BJ (cell line): ENCODE results near the gene IL4I1. TPM values are rescaled to one million over a fixed set of nuclear protein-coding genes. Genes with fewer than 3 reads are reported as not detected.

ENCODE experiments used
- CTCF ChIA-PET: fragments of 350-600 bp; formaldehyde crosslinking; extraction: SDS; loops from one replicate; lab custom pipeline; 2021; ENCODE audit warnings: antibody characterized with exemption, inconsistent platforms; lab: Yijun Ruan, JAX
- POLR2A ChIA-PET: fragments of 300-600 bp; sonication (Branson Sonifier 250); formaldehyde crosslinking; extraction: SDS; loops from one replicate; lab custom pipeline; 2021; ENCODE audit warnings: antibody characterized with exemption; lab: Charles Lee
- DNase-seq: peaks from one replicate; pipeline ENCODE4 v3.0.0-alpha.2; 2011; ENCODE audit warnings: low read depth
- H3K27me3 ChIP-seq: 2 replicates; pipeline ENCODE4 v1.6.0; 2011; ENCODE audit warnings: low read length; ENCODE audit not compliant: control insufficient read depth, insufficient read depth
- H3K36me3 ChIP-seq: 2 replicates; pipeline ENCODE4 v1.5.1; 2011; ENCODE audit warnings: low read length; ENCODE audit not compliant: control insufficient read depth, insufficient read depth
- H3K4me3 ChIP-seq: 2 replicates; pipeline ENCODE4 v1.5.1; 2011; ENCODE audit warnings: low read depth, mild to moderate bottlenecking, control low read depth, low read length
- CTCF ChIP-seq: IDR thresholded peaks from 2 replicates; pipeline ENCODE4 v1.5.1; 2011; ENCODE audit warnings: low read depth, mild to moderate bottlenecking, control low read depth, inconsistent platforms, low read length, moderate library complexity; ENCODE audit not compliant: insufficient read depth
- polyA plus RNA-seq: library from polyadenylated mRNA; depleted of rRNA; stranded (reverse); fragments of >200 nt; gene quantifications from 2 replicates; pipeline ENCODE4 v1.2.3, GENCODE V29; 2011

Gene IL4I1
- polyA plus RNA-seq, 1 experiment = 0.12 TPM

DNA sequence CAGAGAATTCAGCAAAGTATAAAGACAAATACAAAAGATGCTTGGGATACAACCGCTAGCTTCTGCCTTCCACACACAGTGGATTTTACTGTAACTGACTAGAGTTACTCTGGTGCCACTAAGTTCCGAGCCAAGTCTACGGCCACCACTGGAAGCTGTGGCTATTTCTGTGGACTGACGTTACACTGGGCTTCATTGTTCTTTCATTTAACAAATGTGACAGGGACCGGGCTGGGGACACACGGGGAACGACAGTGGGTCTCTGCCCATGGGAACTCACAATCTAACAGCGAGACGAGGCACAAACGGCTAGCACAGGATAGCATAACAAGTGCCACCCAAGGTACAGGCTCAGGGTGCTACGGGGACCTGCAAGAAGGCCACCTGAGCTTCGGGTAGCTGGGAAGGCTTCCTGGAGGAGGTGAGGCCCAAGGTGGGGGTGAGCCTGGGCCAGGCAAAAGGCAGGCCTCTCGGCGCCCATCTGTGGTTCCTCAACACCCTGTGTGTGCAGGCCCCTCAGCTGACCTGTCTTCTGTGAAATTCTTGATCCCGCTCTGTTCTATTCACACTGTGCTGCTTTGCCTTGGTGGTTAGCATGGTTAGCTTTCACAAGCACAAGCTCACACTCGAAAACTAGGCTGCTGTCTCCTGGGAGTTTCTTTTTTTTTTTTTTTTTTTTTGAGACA lies 10.3 kb upstream of the IL4I1 start:
- no peaks in the 10 kb centered on the region for H3K27me3 ChIP-seq
- no peak overlapping the region for H3K4me3 ChIP-seq
- no peak for DNase-seq
- ChIA-PET POLR2A (no interaction called here), CTCF (interaction anchor here (0.8 to 1.0 kb wide), 2 partner anchors 10 to 17 kb away, joined by 3 to 4 read pairs; partner anchors contain the start of gene IL4I1)
- H3K36me3 ChIP-seq = peaks cover 20% of the 10 kb centered on the region
- TF ChIP-seq CTCF = no peak

- ChIA-PET CTCF (no interaction called here), POLR2A (no interaction called here)
- peaks cover 14% of the 10 kb centered on the region for H3K36me3 ChIP-seq
- no peak for TF ChIP-seq CTCF
- H3K4me3 ChIP-seq = no peak overlapping the region
- no peak for DNase-seq
- H3K27me3 ChIP-seq = no peaks in the 10 kb centered on the region
Observed at GRCh38 chr19:49904136-49904535, 7.4 kb upstream of the IL4I1 start.

GRCh38 chr19:49895566-49896297 lies 955 bp downstream of the IL4I1 start:
- no peak for TF ChIP-seq CTCF
- CTCF ChIA-PET = interaction anchor here (1.2 kb wide), 1 partner anchor 16 kb away, joined by 3 read pairs; no protein-coding TSS in a partner anchor
- no peak for DNase-seq
- Histone ChIP-seq H3K27me3 (no peaks in the 10 kb centered on the region; the same call in 1 of the 2 replicates), H3K4me3 (no peak overlapping the region), H3K36me3 (no peaks in the 10 kb centered on the region)
- POLR2A ChIA-PET = no interaction called here

DNA sequence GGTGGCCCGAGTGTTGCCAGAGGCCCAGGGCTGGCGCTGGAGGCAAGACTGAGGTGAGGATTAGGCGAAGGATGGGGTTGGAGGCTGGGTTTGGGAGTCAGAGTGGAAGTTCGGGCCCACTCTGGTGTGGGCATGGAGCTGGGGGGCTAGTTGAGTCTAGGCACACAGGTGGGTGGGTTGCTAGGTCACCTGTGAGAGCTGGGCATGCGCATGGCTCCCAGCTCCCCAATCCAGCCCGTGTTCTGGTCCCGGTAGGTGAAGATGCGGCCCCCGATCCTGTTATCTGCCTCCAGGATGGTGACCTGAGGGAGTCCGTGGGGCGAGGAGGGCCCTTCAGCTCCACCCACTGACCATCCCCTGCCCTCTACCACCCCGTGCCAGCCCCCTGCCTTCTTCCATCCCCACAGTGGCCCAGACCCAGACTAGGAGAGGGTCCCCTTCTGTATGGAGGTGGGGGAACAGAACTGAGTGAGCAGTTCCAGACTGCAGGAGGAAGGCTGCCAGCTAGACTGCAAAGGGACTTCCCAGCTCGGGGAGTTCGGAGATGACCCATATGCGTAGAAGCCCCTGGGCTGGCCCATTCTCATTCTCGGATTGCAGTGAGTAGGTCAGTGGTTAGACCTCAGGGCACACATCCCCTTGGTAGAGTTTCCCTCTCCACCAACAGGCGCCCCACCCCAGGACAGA lies 1.7 kb downstream of the IL4I1 start:
- no peak overlapping the region for H3K4me3 ChIP-seq
- TF ChIP-seq CTCF = no peak
- no peaks in the 10 kb centered on the region for H3K36me3 ChIP-seq
- POLR2A ChIA-PET = no interaction called here
- no peak for DNase-seq
- CTCF ChIA-PET = no interaction called here
- H3K27me3 ChIP-seq = no peaks in the 10 kb centered on the region; the same call in 1 of the 2 replicates

DNA sequence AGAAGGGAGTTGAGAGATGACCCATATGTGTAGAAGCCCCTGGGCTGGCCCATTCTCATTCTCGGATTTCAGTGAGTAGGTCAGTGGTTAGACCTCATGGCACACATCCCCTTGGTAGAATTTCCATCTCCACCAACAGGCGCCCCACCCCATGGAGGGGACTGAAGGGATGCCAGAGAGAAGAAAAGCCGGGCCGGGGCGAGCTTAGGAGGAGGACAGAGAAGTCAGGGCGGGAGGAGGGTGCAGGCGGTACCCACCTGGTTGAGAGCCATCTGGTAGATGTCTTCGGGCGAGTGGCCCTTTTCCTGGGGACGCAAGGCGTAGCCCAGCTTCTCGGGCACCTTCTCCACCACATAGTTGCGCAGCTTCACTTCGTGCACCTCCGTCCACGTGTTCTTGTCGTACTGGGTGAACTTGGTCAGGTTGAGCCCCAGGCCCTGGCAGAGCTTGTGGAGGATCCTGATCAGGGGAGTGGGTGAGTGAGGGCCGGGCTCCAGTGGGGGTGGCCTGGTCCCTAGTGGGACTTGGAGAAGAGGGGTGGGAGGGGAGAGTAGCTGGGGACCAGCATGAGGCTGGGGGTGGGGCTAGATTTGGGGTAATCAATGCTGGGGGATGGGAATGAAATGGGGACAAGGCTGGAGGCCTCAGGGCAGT lies 2.5 kb downstream of the IL4I1 start:
- CTCF ChIA-PET = no interaction called here
- H3K27me3 ChIP-seq = no peaks in the 10 kb centered on the region; the same call in 1 of the 2 replicates
- POLR2A ChIA-PET = no interaction called here

More for the DNA sequence above, 2.5 kb downstream of the IL4I1 start:
- DNase-seq = no peak
- Histone ChIP-seq H3K36me3 (no peaks in the 10 kb centered on the region), H3K4me3 (no peak overlapping the region)
- no peak for TF ChIP-seq CTCF
